Activated CD4-positive, alpha-beta T cell treated with anti-CD3 and anti-CD28 coated beads for 36 hours (primary cell): Measurements from ENCODE around the gene MCM5. TPM values are rescaled to one million over a fixed set of nuclear protein-coding genes. Genes with fewer than 3 reads are reported as not detected.
A peak's percentile ranks its signal among the peaks of the same experiment; 100 is the strongest.

Source experiments
- ATAC-seq: fragments of 200-7000 bp; cut with Tn5 transposase; one replicate; pipeline ENCODE4 v1.10.0; 2021; ENCODE audit warnings: mild to moderate bottlenecking, moderate library complexity
- CTCF ChIA-PET: fragments of 350-600 bp; sonication (Branson Sonifier 250); formaldehyde crosslinking; loops from one replicate; lab custom pipeline; 2021; ENCODE audit warnings: antibody characterized with exemption; lab: Charles Lee
- POLR2A ChIA-PET: fragments of 350-600 bp; sonication (Branson Sonifier 250); formaldehyde crosslinking; loops from one replicate; lab custom pipeline; 2021; ENCODE audit warnings: antibody characterized with exemption, inconsistent platforms; lab: Charles Lee
- DNase-seq: peaks from one replicate; pipeline ENCODE4 v3.0.0-alpha.2; 2020
- H3K27ac Mint-ChIP-seq: one replicate; pipeline ENCODE4 v1.8.0; 2021; ENCODE audit warnings: mixed read lengths
- H3K27me3 Mint-ChIP-seq: one replicate; pipeline ENCODE4 v1.8.0; 2021; ENCODE audit warnings: mixed read lengths
- H3K36me3 Mint-ChIP-seq: one replicate; pipeline ENCODE4 v1.8.0; 2021; ENCODE audit warnings: low read depth, mixed read lengths
- H3K4me1 Mint-ChIP-seq: one replicate; pipeline ENCODE4 v1.8.0; 2021; ENCODE audit warnings: mixed read lengths
- H3K4me3 Mint-ChIP-seq: one replicate; pipeline ENCODE4 v1.8.0; 2021; ENCODE audit warnings: mild to moderate bottlenecking, moderate library complexity, mixed read lengths
- H3K9me3 Mint-ChIP-seq: one replicate; pipeline ENCODE4 v1.8.0; 2021; ENCODE audit warnings: low read depth, mixed read lengths
- intact Hi-C, 2 experiments: fragments of 100-400 bp; cut with DNase I in 1 of 2; cut with micrococcal nuclease in 1 of 2; formaldehyde crosslinking; loops; one replicate each; pipeline versions ENCODE4 v1.14.2 to v1.15.1; 2022 to 2024; cut with DNase I, micrococcal nuclease
- total RNA-seq, 2 experiments: library from RNA; stranded (reverse); gene quantifications; one replicate each; pipeline ENCODE4 v1.2.3, GENCODE V29; 2021

MCM5 gene
- total RNA-seq, 2 experiments from 2014 or later, result 291 to 382 TPM

DNA sequence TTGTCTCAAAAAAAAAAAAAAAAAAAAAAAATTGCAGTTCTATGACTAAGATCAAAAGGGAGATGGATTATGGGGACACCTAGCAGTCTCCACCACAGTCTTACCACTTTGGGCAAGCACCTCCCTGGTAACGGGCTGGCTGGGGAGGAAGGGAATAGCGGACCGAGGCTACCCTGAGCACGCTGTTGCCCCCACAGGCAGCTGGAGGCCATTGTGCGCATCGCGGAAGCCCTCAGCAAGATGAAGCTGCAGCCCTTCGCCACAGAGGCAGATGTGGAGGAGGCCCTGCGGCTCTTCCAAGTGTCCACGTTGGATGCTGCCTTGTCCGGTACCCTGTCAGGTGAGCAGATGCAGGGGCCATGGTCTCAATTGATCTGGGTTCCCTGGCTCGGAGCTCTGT lies 21.2 kb downstream of the MCM5 start:
- ChIA-PET CTCF (interaction anchor here (1.2 kb wide), 1 partner anchor 161 kb away, joined by 3 read pairs; no protein-coding TSS in a partner anchor), POLR2A (interaction anchor here (0.6 to 0.9 kb wide), 2 partner anchors 12 to 21 kb away, joined by 3 to 4 read pairs; no protein-coding TSS in a partner anchor)
- no peak for DNase-seq
- no peak for ATAC-seq
- Mint-ChIP-seq H3K27me3 (no peaks in the 10 kb centered on the region), H3K36me3 (peaks cover 57% of the 10 kb centered on the region), H3K4me3 (no peak overlapping the region), H3K4me1 (no peaks in the 10 kb centered on the region), H3K9me3 (no peaks in the 10 kb centered on the region), H3K27ac (no peak overlapping the region)
- intact Hi-C loops, result no loop called here

DNA sequence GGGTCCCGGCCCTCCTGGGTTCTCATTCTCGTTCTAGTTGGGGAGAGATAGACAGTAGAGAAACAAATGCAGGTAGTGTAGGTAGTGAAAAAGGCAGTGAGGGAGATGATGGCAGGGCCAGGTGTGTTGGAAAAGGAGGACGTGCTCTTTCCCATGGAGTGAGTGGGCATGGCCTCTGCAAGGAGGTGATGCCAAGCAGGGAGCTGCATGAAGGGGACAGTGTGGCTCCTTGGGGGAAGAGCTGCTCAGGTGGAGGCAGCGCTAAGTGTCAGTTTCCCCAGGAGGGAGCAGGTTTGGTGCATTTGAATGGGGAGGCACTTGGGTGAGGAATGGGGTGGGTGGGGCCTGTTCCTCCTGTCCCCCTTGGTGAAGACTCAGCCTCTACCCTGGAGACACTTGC lies 22.2 kb downstream of the MCM5 start:
- H3K4me3 Mint-ChIP-seq, result no peak overlapping the region
- ATAC-seq, result no peak
- no peaks in the 10 kb centered on the region for H3K9me3 Mint-ChIP-seq
- H3K27me3 Mint-ChIP-seq, result no peaks in the 10 kb centered on the region
- H3K36me3 Mint-ChIP-seq, result peaks cover 50% of the 10 kb centered on the region
- ChIA-PET POLR2A (interaction anchor here (0.6 kb wide), 1 partner anchor 9 kb away, joined by 3 read pairs; no protein-coding TSS in a partner anchor), CTCF (no interaction called here)
- no peak for DNase-seq
- intact Hi-C loops, result no loop called here
- no peaks in the 10 kb centered on the region for H3K4me1 Mint-ChIP-seq
- no peak overlapping the region for H3K27ac Mint-ChIP-seq

DNA sequence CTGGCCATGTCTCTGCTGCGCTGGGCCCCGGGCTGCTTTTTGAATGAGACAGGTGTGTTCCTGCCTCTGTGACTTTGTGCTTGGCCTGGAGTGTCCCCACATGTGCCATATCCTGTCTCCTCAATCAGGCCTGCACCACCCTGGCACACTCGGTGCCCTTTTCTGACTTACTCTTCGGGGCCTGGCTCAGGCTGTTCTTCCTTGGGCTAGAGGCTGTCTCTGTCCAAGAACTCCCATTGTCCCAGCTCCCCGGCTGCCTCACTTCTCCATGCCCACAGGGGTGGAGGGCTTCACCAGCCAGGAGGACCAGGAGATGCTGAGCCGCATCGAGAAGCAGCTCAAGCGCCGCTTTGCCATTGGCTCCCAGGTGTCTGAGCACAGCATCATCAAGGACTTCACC lies 23.0 kb downstream of the MCM5 start:
- no peaks in the 10 kb centered on the region for H3K9me3 Mint-ChIP-seq
- DNase-seq (no peak), ATAC-seq (no peak)
- H3K4me1 Mint-ChIP-seq, result no peaks in the 10 kb centered on the region
- H3K4me3 Mint-ChIP-seq, result no peak overlapping the region
- POLR2A ChIA-PET, result no interaction called here
- intact Hi-C loops, result no loop called here
- no peaks in the 10 kb centered on the region for H3K27me3 Mint-ChIP-seq
- peaks cover 45% of the 10 kb centered on the region for H3K36me3 Mint-ChIP-seq
- H3K27ac Mint-ChIP-seq, result no peak overlapping the region
- CTCF ChIA-PET, result no interaction called here

DNA sequence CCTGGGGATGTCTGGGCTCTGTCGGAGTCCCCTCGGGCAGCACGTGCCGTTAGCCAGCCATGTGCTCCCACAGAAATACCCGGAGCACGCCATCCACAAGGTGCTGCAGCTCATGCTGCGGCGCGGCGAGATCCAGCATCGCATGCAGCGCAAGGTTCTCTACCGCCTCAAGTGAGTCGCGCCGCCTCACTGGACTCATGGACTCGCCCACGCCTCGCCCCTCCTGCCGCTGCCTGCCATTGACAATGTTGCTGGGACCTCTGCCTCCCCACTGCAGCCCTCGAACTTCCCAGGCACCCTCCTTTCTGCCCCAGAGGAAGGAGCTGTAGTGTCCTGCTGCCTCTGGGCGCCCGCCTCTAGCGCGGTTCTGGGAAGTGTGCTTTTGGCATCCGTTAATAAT lies 24.1 kb downstream of the MCM5 start:
- H3K27ac Mint-ChIP-seq, result no peak overlapping the region
- no peak for ATAC-seq
- POLR2A ChIA-PET, result interaction anchor here (1.9 kb wide), 1 partner anchor 21 kb away, joined by 4 read pairs; no protein-coding TSS in a partner anchor
- no peak overlapping the region for H3K4me3 Mint-ChIP-seq
- H3K9me3 Mint-ChIP-seq, result no peaks in the 10 kb centered on the region
- H3K4me1 Mint-ChIP-seq, result no peaks in the 10 kb centered on the region
- intact Hi-C loops, result no loop called here
- H3K27me3 Mint-ChIP-seq, result no peaks in the 10 kb centered on the region
- CTCF ChIA-PET, result no interaction called here
- H3K36me3 Mint-ChIP-seq, result peaks cover 44% of the 10 kb centered on the region
- no peak for DNase-seq

DNA sequence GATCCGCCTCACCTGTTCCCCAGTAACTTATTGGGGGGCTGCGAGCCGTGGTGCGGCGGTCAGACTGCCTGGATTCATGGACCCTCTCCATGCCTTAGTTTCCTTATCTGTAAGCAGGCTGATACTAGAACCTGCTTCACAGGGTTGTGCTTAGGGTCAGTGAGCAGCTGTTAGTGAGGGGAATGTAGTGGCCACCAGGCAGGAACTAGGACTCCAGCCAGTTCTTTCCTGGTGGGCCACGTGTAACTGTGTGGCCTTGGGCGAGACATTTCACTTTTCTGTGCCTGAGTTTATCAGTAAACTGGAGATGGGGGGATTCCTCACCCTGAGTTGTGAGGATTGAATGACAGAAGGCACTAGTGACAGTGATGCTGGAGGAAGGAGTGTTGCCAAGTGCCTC lies 24.8 kb downstream of the MCM5 start:
- ATAC-seq (no peak), DNase-seq (no peak)
- ChIA-PET POLR2A (interaction anchor here (1.9 kb wide), 1 partner anchor 22 kb away, joined by 4 read pairs; no protein-coding TSS in a partner anchor), CTCF (no interaction called here)
- Mint-ChIP-seq H3K4me1 (no peaks in the 10 kb centered on the region), H3K27me3 (no peaks in the 10 kb centered on the region), H3K27ac (no peak overlapping the region), H3K36me3 (peaks cover 37% of the 10 kb centered on the region), H3K4me3 (no peak overlapping the region), H3K9me3 (no peaks in the 10 kb centered on the region)
- intact Hi-C loops, result no loop called here

DNA sequence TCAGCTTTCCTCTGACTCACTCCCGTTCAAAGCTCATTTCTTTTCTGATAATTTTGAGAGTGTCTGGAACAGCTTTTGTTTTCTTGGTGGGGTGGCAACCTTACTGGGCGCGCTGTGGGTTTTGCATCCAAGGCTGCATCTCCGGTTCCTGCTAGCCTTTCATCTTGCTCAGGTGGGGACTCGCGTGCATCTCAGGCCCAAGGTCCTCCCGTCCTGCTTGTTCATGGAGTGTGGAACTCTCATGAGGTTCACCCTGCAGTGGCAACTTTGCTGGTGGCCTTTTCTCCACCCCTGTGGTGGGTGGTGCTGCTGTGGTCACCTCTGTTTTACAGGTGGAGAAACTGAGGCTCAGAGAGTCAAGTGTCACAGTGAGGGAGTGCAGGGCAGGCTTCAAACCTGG lies 25.6 kb downstream of the MCM5 start:
- DNase-seq (no peak), ATAC-seq (no peak)
- POLR2A ChIA-PET, result interaction anchor here (0.5 kb wide), 1 partner anchor 75 kb away, joined by 3 read pairs; no protein-coding TSS in a partner anchor
- Mint-ChIP-seq H3K4me3 (no peak overlapping the region), H3K36me3 (peaks cover 34% of the 10 kb centered on the region), H3K27me3 (no peaks in the 10 kb centered on the region), H3K27ac (no peak overlapping the region), H3K4me1 (no peaks in the 10 kb centered on the region), H3K9me3 (no peaks in the 10 kb centered on the region)
- CTCF ChIA-PET, result no interaction called here
- intact Hi-C loops, result no loop called here

DNA sequence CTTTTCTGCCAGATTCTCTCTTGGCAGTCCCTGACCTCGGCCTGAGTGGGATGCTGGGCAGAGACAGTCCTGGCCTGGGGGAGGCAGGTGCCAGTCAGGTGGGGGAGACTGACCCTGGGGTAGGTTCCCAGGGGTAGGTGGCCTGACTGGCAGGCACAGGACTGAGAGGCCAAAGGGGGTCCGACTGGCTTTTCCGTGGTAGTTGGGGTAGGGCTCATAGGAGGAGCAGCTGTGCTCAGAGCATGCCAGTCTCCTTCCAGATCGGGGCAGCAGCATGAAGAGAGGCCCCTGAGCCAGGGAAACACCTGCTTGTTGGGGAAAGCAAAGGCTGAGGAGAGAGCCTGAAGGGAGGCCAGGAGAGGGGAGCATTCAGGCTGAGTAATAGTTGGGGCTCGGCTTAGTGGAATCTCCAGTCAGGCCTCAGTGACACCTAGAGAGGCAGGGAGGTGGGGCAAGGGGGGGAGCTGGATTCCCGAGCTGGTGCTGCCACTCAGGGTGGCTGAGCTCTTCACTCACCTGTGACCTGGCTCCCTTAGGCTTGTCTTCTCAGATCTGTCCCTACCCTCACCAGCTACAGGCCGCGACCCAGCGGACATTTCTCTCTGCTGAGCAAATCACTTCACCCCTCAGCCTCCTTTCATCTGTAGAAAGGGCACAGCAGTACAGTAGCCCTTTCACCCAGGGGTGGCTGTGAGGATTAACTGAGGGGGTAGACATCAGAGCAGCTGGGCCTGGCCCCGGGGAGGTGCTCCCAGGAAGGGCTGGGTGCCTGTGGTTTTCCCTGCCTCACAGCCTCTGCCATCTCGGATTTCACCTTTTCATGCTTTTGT lies 26.2 kb downstream of the MCM5 start:
- POLR2A ChIA-PET, result interaction anchor here (0.5 kb wide), 1 partner anchor 76 kb away, joined by 3 read pairs; no protein-coding TSS in a partner anchor

DNA sequence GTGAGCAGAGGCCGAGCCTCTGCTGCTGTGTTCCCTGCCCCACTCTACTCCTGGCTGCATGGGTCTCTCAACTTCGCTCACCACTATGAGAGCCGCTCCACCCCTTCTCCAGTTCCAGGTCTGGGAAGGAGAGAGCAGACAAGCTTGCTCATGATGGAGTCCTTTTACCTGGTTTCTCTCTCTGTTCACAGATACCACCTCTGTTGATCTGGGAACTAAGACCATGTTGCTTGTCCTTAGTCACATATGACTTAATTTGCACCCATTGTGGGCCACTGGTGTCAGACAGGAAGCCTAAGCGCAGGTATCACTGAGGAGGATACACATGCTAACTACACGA lies 26.8 kb downstream of the MCM5 start:
- ATAC-seq (no peak), DNase-seq (no peak)
- Mint-ChIP-seq H3K27ac (peak overlapping the region; percentile 17), H3K9me3 (no peaks in the 10 kb centered on the region), H3K27me3 (no peaks in the 10 kb centered on the region), H3K4me1 (no peaks in the 10 kb centered on the region), H3K36me3 (peaks cover 44% of the 10 kb centered on the region), H3K4me3 (no peak overlapping the region)
- POLR2A ChIA-PET, result no interaction called here
- intact Hi-C loops, result no loop called here
- CTCF ChIA-PET, result interaction anchor here (0.9 kb wide), 1 partner anchor 16 kb away, joined by 3 read pairs; no protein-coding TSS in a partner anchor

More for the DNA sequence above, 26.2 kb downstream of the MCM5 start:
- H3K36me3 Mint-ChIP-seq, result peaks cover 39% of the 10 kb centered on the region
- no peak overlapping the region for H3K4me3 Mint-ChIP-seq
- H3K27ac Mint-ChIP-seq, result peak overlapping the region; percentile 17
- no peaks in the 10 kb centered on the region for H3K9me3 Mint-ChIP-seq
- CTCF ChIA-PET, result interaction anchor here (0.9 kb wide), 1 partner anchor 15 kb away, joined by 3 read pairs; no protein-coding TSS in a partner anchor
- H3K27me3 Mint-ChIP-seq, result no peaks in the 10 kb centered on the region
- intact Hi-C loops, result no loop called here
- no peaks in the 10 kb centered on the region for H3K4me1 Mint-ChIP-seq
- no peak for DNase-seq
- no peak for ATAC-seq

DNA sequence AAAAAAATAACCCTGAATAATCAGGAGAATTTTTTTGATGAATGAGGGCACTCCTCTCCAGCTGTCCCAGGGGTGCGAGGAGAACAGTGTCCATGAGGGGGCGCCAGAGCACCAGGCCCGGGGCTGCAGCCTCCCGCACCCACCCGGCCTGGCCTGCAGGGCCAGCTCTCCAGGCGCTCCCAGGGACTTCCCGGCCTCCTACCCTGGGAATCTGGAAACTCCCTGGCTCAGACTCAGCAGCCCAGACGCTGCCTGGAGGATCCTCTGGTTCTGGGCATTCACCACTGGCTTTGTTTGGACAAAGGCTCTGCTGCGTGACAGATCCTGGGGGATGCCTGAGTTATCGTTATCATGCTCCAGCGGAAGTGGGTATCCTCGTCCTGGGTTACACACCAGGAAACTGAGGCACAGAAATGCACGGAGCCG lies 31.0 kb downstream of the MCM5 start:
- no peak overlapping the region for H3K4me3 Mint-ChIP-seq
- ATAC-seq (peak; percentile 76), DNase-seq (peak; percentile 81)
- CTCF ChIA-PET, result interaction anchor here (0.7 to 3.6 kb wide), 8 partner anchors 11 to 501 kb away, joined by 3 to 21 read pairs (median 4); no protein-coding TSS in a partner anchor
- intact Hi-C loops, result loop anchor here (1.0 to 10.0 kb wide), 4 partner anchors 152 to 694 kb away; no protein-coding TSS in a partner anchor
- H3K36me3 Mint-ChIP-seq, result peaks cover 52% of the 10 kb centered on the region
- no peaks in the 10 kb centered on the region for H3K27me3 Mint-ChIP-seq
- POLR2A ChIA-PET, result no interaction called here
- no peaks in the 10 kb centered on the region for H3K4me1 Mint-ChIP-seq
- H3K9me3 Mint-ChIP-seq, result no peaks in the 10 kb centered on the region
- no peak overlapping the region for H3K27ac Mint-ChIP-seq

DNA sequence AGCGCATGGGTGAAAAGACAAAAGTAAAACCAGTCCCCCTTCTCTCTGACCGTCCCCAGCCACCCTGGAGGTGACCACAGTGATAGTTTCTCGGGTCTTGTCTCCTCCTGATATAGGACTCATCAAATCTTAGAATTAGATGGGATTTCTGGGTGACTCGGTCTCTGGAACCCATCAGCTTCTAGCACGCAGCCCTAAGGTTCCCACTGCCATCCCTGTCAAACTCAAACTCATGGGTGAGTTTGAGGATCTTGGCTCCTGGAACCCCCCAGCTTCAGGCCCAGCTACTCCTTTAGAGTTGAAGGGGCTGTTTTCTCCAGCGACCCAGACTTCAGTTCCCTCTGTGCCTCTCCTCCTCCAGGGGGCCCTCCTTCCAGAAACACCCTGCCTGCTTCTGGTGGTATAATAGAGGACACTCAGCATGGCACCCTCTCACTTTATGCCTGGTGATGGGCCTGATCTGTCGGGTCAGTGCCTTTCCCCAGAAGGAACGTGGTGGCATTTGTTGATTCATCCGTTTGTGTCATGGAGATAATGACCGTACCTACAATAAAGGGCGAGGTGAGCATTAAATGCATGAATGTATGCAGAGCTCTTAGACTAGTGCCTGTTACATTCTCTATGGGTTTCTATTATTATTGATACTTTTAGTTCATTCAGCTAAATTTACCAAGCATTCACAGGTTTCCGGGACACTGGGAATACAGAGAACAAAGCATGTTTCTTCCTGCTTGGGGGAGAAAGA lies 31.7 kb downstream of the MCM5 start:
- H3K27me3 Mint-ChIP-seq, result no peaks in the 10 kb centered on the region
- H3K27ac Mint-ChIP-seq, result no peak overlapping the region
- H3K4me1 Mint-ChIP-seq, result no peaks in the 10 kb centered on the region
- ChIA-PET POLR2A (interaction anchor here (0.5 kb wide), 1 partner anchor 360 kb away, joined by 3 read pairs; no protein-coding TSS in a partner anchor), CTCF (interaction anchor here (0.8 to 3.6 kb wide), 4 partner anchors 12 to 224 kb away, joined by 3 to 21 read pairs (median 10); no protein-coding TSS in a partner anchor)
- H3K36me3 Mint-ChIP-seq, result peaks cover 52% of the 10 kb centered on the region
- DNase-seq (no peak), ATAC-seq (no peak)
- H3K9me3 Mint-ChIP-seq, result no peaks in the 10 kb centered on the region
- intact Hi-C loops, result loop anchor here (2.0 to 10.0 kb wide), 2 partner anchors 151 to 693 kb away; no protein-coding TSS in a partner anchor
- H3K4me3 Mint-ChIP-seq, result no peak overlapping the region
